ENCODE data around the gene MZT2B. TPM values are rescaled to one million over a fixed set of nuclear protein-coding genes. Genes with fewer than 3 reads are reported as not detected.
"Not testable (repeated sequence)": the region's sequence is repeated elsewhere in the genome, so short reads cannot be mapped to it uniquely, and the experiment has no call there.

MZT2B gene, protein sequence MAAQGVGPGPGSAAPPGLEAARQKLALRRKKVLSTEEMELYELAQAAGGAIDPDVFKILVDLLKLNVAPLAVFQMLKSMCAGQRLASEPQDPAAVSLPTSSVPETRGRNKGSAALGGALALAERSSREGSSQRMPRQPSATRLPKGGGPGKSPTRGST
- total RNA-seq (100 to 1,000 TPM; 109 to 160 (median 140) TPM), polyA plus RNA-seq (100 to 1,000 TPM in 2 of 3 donors, 10 to 100 TPM in 1; 65.3 to 107 (median 104) TPM)
- long read RNA-seq, donor 1, transcript MZT2B-201 (3 exons, 933 nt), result major isoform, 49 of 62 reads
- long read RNA-seq, donor 1, partial matches to known transcripts, result 6 of 62 reads
- long read RNA-seq, donor 1, other reads (novel, unspliced or antisense), result 1 of 62 reads
- long read RNA-seq, donor 2, transcript MZT2B-203 (3 exons, 455 nt), result minor isoform, 11 of 98 reads
- long read RNA-seq, donor 2, transcript MZT2B-201 (3 exons, 933 nt), result major isoform, 69 of 98 reads
- long read RNA-seq, donor 2, partial matches to known transcripts, result 0 of 98 reads
- long read RNA-seq, donor 2, other reads (novel, unspliced or antisense), result 9 of 98 reads

DNA sequence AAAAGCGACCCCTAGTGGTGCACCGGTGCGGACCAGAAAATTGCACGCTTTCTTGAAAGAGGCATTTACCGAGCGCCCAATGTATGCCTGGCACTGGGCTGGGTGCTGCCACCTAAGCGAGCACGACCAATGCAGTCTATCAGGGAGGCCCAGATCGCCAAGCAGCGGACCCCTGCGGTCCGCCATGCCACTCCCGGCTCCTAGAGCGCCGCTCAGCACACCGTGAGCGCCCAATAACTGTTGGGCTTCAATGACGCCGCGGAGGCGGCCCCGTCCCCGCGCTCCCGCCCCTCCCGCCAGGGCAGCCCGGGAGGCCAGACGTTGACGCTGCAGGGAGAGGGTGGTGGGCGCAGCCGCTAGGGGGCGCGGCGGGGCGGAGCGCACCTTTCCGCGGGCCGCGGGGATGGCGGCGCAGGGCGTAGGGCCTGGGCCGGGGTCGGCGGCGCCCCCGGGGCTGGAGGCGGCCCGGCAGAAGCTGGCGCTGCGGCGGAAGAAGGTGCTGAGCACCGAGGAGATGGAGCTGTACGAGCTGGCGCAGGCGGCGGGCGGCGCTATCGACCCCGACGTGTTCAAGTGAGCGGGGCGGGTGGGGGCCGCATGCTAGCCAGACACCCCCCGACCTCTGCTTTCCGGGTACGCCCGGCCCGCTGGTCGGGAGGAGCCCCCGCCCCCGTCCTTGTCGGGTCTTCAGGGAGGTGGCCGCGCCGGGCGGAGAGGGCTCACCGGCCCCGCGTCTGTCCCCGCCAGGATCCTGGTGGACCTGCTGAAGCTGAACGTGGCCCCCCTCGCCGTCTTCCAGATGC, at the start of gene MZT2B:
MZT2B (plus strand) TSS at position 383 of the 803 bp plus-strand sequence; CDS start at position 404, 21 bp downstream.
- H3K36me3 ChIP-seq (ENCODE audit: insufficient read depth in 1 of 2, low read depth in 1 of 2), result peaks cover 0 to 12% of the 10 kb centered on the region in 2 donors
- 0 to 1% (median 1%) methylated on average over 39 to 83 of the region's 86 CpGs for WGBS, 3 donors
- peak; percentile 91 to 94 for DNase-seq
- intact Hi-C loops (cut with DNase I), result loop anchor here (5.0 kb wide), 1 partner anchor 160 kb away; the partner anchor contains the start of gene IMP4 (in 2 of the 2)
- not testable (repeated sequence) for H3K4me1 ChIP-seq; H3K27me3 ChIP-seq (ENCODE audit: insufficient read depth in 3 of 3, low read length in 2 of 3); H3K9me3 ChIP-seq
- ATAC-seq, result peak; percentile 93 to 94 (median 94)
- H3K27ac ChIP-seq, result peak within 1 kb of the TSS; percentile 93
- TF ChIP-seq, protein P1, sequence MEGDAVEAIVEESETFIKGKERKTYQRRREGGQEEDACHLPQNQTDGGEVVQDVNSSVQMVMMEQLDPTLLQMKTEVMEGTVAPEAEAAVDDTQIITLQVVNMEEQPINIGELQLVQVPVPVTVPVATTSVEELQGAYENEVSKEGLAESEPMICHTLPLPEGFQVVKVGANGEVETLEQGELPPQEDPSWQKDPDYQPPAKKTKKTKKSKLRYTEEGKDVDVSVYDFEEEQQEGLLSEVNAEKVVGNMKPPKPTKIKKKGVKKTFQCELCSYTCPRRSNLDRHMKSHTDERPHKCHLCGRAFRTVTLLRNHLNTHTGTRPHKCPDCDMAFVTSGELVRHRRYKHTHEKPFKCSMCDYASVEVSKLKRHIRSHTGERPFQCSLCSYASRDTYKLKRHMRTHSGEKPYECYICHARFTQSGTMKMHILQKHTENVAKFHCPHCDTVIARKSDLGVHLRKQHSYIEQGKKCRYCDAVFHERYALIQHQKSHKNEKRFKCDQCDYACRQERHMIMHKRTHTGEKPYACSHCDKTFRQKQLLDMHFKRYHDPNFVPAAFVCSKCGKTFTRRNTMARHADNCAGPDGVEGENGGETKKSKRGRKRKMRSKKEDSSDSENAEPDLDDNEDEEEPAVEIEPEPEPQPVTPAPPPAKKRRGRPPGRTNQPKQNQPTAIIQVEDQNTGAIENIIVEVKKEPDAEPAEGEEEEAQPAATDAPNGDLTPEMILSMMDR (IDR thresholded peaks at IDR 0.05), result peak; percentile 81
- peak within 1 kb of the TSS; percentile 90 for H3K4me3 ChIP-seq

DNA sequence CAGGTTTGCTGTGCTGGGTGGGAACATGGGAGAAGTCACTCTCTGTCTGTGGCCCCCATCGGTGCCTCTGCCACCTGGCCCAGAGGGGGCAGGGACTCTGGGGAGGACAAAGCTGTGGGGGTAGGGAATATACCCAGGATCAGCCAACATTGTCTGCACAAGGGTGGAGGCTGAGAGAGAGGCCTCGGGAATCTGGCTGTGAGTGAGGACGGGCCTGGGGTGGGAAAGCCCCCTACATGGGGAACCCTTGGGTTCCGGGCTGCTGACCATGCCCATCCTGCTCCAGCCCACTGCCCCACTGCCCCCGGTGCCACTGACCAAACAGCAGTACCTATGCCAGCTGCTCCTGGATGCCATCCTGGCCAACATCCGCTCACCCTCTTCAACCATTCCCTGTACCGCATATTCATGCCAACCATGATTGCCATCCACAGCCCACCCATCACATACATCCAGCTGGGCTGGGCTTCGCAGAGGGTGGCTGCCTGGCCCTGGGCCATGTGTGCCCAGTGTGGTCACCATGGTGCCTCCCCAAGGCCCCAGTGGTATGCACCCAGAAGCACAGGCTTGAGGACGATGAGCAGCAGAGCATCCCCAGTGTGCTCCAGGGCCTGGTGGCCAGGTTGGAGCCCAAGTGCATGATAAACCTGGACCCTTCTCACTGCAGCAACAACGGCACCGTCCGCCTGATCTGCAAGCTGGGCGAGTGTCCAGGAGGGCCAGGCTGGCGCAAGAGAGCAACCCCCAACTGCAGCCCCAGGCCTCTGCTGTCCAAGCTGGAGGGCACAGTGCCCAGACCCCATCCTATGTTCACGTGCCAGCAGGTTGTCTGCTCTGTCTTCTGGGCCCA, 46.1 kb upstream of the MZT2B start:
- Histone ChIP-seq H3K36me3 (ENCODE audit: insufficient read depth in 1 of 2, low read depth in 1 of 2) (no peaks in the 10 kb centered on the region), H3K4me3 (no peak overlapping the region), H3K27ac (no peak overlapping the region), H3K9me3 (no peaks in the 10 kb centered on the region), H3K27me3 (ENCODE audit: insufficient read depth in 3 of 3, low read length in 2 of 3) (no peaks in the 10 kb centered on the region), H3K4me1 (no peaks in the 10 kb centered on the region)
- DNase-seq (no peak), ATAC-seq (no peak)
- intact Hi-C loops (cut with DNase I), result no loop called here
- TF ChIP-seq, protein P1 (IDR thresholded peaks at IDR 0.05), result no peak
- 78 to 88% (median 84%) methylated on average over 15 of the region's 15 CpGs for WGBS, 3 donors

DNA sequence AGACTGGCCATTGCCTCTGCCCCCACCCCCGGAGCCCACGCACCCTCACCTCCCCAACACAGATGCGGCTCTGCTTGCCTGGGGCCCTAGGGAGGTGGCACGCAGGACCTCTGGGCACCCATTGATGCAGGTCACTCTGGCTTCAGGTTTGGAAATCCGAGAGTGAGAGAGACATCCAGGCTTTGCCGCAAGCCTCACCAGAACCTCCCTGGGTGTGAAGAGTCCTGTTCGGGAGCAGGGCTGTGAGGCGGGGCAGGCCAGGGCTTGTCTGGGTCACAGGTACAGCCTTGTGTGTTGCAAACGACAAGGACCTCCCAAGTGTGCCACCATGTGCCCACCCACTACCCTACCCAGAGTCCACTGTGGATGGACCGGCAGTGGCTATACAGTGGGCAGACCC, 45.5 kb upstream of the MZT2B start:
- ATAC-seq; H3K27ac ChIP-seq; DNase-seq; H3K36me3 ChIP-seq (ENCODE audit: insufficient read depth in 1 of 2, low read depth in 1 of 2); H3K27me3 ChIP-seq (ENCODE audit: insufficient read depth in 3 of 3, low read length in 2 of 3); H3K9me3 ChIP-seq; intact Hi-C loops (cut with DNase I); H3K4me3 ChIP-seq; H3K4me1 ChIP-seq: not testable (repeated sequence)
- WGBS, 3 donors, result 83 to 89% (median 86%) methylated on average over 8 to 9 of the region's 10 CpGs

DNA sequence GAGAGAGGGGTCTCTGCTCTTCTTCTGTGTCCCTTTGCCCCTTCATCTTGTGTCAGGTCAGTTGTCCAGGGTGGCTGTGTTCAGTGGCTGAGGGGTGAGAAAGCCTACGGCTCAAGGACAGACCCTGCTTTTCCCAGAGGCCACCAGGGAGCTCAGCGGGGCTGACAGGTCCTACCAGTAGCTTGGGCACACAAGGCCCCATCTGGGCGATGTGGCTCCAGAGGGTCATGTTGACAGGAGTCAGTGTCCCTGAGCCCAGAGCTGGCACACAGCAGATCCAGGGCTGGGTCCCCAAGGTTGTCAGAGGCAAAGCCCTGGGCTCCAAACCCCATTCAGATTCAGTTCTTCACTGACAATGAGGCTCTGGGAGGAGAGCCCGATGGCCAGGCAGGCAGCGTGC, 44.9 kb upstream of the MZT2B start:
- H3K27me3 ChIP-seq (ENCODE audit: insufficient read depth in 3 of 3, low read length in 2 of 3); H3K4me3 ChIP-seq; H3K27ac ChIP-seq; intact Hi-C loops (cut with DNase I); H3K9me3 ChIP-seq; DNase-seq; H3K36me3 ChIP-seq (ENCODE audit: insufficient read depth in 1 of 2, low read depth in 1 of 2); ATAC-seq; H3K4me1 ChIP-seq: not testable (repeated sequence)
- 79 to 85% (median 80%) methylated on average over 3 to 5 of the region's 5 CpGs for whole genome bisulfite sequencing, 3 donors

DNA sequence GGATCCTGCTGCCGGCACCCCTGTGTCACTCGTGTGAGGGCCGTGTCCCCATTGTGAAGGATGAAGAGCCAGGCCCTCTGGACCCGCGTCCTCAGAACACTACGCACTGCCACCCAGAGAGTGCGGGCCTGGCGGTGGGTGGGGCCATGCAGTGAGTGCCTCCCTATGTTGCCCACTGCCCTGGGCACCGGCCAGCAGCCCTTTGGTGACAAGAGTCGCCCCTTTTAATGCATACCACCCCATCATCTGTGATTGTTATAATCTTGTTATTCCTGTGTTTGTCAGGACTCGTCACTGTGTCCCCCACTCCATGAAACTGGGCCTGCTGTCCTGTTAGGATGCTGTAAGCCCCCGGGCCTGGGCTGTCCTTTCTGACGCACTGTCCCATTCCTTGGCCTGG, 43.7 kb upstream of the MZT2B start:
- WGBS, 3 donors, result 86 to 92% (median 86%) methylated on average over 5 to 8 of the region's 13 CpGs
- H3K27ac ChIP-seq; intact Hi-C loops (cut with DNase I); H3K36me3 ChIP-seq (ENCODE audit: insufficient read depth in 1 of 2, low read depth in 1 of 2); H3K27me3 ChIP-seq (ENCODE audit: insufficient read depth in 3 of 3, low read length in 2 of 3); H3K4me3 ChIP-seq; ATAC-seq; DNase-seq; H3K9me3 ChIP-seq; H3K4me1 ChIP-seq: not testable (repeated sequence)

DNA sequence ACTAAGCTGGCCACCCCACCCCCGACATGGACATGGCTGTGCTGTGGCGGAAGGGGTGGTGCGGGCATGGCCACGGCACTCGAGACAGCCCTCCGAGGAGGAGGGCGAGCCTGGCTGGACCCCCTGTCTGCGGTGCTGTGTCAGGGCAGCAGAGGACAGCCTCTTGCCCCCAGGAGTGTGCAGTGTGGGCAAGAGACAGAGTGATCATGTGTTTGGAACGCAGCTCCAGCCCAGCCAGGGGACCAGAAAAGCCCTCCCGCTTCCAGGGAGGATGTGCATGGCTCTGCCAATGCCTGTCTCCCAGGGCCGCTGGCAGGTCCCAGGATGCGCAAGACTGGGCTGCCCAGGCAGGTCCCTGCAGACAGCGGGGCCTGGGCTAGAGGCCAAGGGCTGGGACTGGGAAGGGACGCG, 43.2 kb upstream of the MZT2B start:
- DNase-seq; H3K36me3 ChIP-seq (ENCODE audit: insufficient read depth in 1 of 2, low read depth in 1 of 2); intact Hi-C loops (cut with DNase I); ATAC-seq; H3K4me3 ChIP-seq; H3K27ac ChIP-seq; H3K4me1 ChIP-seq; H3K9me3 ChIP-seq; H3K27me3 ChIP-seq (ENCODE audit: insufficient read depth in 3 of 3, low read length in 2 of 3): not testable (repeated sequence)
- 79 to 84% (median 80%) methylated on average over 14 to 15 of the region's 15 CpGs for WGBS, 3 donors

DNA sequence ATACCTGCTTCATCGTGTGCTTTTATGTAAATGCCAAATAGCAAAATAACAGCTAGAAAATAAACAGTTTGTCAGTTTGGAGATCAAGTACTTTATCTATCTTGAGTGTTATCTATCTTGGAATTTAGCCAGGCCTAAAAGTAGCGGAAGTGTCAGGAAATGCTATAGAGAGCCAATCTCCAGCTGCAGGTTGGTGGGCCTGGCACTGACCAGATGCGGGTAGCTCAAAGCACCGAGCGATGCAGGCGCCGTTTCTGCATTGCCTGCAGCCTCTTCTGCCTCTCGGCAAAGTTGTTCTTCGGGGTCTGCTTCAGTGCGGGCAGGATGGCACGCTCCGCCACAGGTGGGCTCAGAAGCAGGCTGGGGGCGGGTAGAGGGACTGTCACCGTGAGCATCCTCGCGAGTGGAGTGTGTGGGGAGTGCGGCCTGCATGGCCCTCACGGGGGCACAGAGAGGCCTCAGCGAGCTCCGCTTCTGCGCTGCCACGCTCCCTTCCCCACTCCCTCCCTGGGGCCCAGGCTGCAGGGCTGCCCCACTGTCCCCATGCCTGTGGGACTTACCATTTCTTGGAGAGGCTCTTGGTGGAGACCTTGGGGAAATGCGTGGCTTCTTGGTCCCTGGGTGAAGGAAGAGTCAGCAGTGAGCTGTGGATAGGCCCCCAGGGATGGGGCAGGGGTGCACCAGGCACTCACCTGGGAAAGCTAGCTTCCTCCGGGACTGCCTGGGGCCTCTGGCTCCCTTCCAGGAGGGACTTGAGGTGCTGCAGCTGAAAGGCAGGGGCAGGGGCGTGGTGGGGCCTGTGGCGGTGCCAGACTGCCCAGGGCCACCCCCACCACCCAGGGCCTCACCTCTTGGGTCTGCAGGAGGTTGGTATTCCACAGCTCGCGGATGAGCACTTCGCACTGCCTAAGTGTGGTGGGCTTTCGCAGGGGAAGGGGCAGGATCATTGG, 42.5 kb upstream of the MZT2B start:
- ATAC-seq; intact Hi-C loops (cut with DNase I); H3K27ac ChIP-seq; H3K4me1 ChIP-seq; H3K4me3 ChIP-seq; H3K36me3 ChIP-seq (ENCODE audit: insufficient read depth in 1 of 2, low read depth in 1 of 2); H3K9me3 ChIP-seq; H3K27me3 ChIP-seq (ENCODE audit: insufficient read depth in 3 of 3, low read length in 2 of 3); DNase-seq: not testable (repeated sequence)
- 83 to 89% (median 87%) methylated on average over 22 to 27 of the region's 30 CpGs for WGBS, 3 donors

DNA sequence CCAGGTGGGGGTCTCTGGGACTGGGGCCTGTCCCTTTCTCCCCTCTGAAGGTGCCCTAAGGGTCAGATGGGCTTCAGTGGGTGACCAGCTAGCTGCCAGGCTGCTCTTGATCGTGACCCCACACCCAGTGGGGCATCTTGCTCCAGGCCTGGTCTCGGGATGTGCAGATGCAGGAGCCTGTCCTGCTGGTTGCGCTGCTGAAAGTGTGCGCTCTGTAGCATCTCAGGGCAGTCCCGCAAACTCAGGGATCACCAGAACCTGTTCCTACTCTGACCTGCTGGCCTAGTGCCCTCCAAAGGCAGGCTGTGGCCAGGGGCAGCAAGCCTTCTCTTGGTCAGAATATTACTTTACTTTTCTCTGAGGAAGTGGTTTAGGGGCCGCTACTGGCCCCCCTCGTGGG, 41.5 kb upstream of the MZT2B start:
- H3K27me3 ChIP-seq (ENCODE audit: insufficient read depth in 3 of 3, low read length in 2 of 3); H3K4me3 ChIP-seq; DNase-seq; ATAC-seq; H3K36me3 ChIP-seq (ENCODE audit: insufficient read depth in 1 of 2, low read depth in 1 of 2); intact Hi-C loops (cut with DNase I); H3K4me1 ChIP-seq; H3K9me3 ChIP-seq; H3K27ac ChIP-seq: not testable (repeated sequence)
- WGBS, 3 donors, result 84 to 93% (median 88%) methylated on average over 7 of the region's 7 CpGs

All from psoas muscle (tissue), 8 donors.